RWPE2 (cell line): Measurements from ENCODE around the gene WNT9A.
"Not testable (repeated sequence)": the region's sequence is repeated elsewhere in the genome, so short reads cannot be mapped to it uniquely, and the experiment has no call there.

Source experiments
- ATAC-seq: fragments of 200-7000 bp; cut with Tn5 transposase; 3 replicates; pipeline ENCODE4 v1.9.1; 2021; ENCODE audit warnings: low read depth
- DNase-seq: peaks from one replicate; pipeline ENCODE4 v3.0.0-alpha.2; 2020; ENCODE audit warnings: low spot score
- H3K27ac ChIP-seq: fragments of 450-650 bp; 2 replicates; pipeline ENCODE4 v1.5.1; 2017; ENCODE audit warnings: mild to moderate bottlenecking; ENCODE audit not compliant: poor library complexity, severe bottlenecking
- H3K27me3 ChIP-seq: fragments of 250-450 bp; sonication (Bioruptor Pico); 2 replicates; pipeline ENCODE4 v1.5.1; 2021; ENCODE audit warnings: mild to moderate bottlenecking, moderate library complexity; ENCODE audit not compliant: insufficient read depth, poor library complexity, severe bottlenecking
- H3K36me3 ChIP-seq: fragments of 250-450 bp; sonication (Bioruptor Pico); 2 replicates; pipeline ENCODE4 v1.5.1; 2020; ENCODE audit warnings: low read depth, mild to moderate bottlenecking, moderate library complexity
- H3K4me1 ChIP-seq: fragments of 250-450 bp; sonication (Bioruptor Pico); 2 replicates; pipeline ENCODE4 v1.5.1; 2021; ENCODE audit warnings: mild to moderate bottlenecking, moderate library complexity; ENCODE audit not compliant: insufficient read depth, poor library complexity, severe bottlenecking
- H3K4me3 ChIP-seq: fragments of 250-450 bp; sonication (Bioruptor Pico); 2 replicates; pipeline ENCODE4 v1.5.1; 2021; ENCODE audit warnings: mild to moderate bottlenecking, moderate library complexity; ENCODE audit not compliant: severe bottlenecking
- H3K9me3 ChIP-seq: fragments of 250-450 bp; sonication (Bioruptor Pico); 2 replicates; pipeline ENCODE4 v1.5.1; 2021; ENCODE audit warnings: mild to moderate bottlenecking, moderate library complexity; ENCODE audit not compliant: severe bottlenecking

The WNT9A gene

GRCh38 chr1:227972843-227973374 is 25.2 kb upstream of the WNT9A start:
- not testable (repeated sequence) for H3K27me3 ChIP-seq, H3K9me3 ChIP-seq, DNase-seq, ATAC-seq, H3K36me3 ChIP-seq, H3K4me1 ChIP-seq, H3K4me3 ChIP-seq, H3K27ac ChIP-seq

- not testable (repeated sequence) for H3K4me1 ChIP-seq, H3K4me3 ChIP-seq, H3K27ac ChIP-seq, H3K27me3 ChIP-seq, H3K36me3 ChIP-seq, H3K9me3 ChIP-seq, DNase-seq, ATAC-seq
Measured at GRCh38 chr1:227972283-227972679, 24.5 kb upstream of the WNT9A start.

- ATAC-seq, H3K4me3 ChIP-seq, H3K27ac ChIP-seq, H3K4me1 ChIP-seq, H3K9me3 ChIP-seq, H3K36me3 ChIP-seq, H3K27me3 ChIP-seq, DNase-seq: not testable (repeated sequence)
Measured at GRCh38 chr1:227971643-227972282, 24.0 kb upstream of the WNT9A start.

- not testable (repeated sequence) for DNase-seq, H3K4me1 ChIP-seq, ATAC-seq, H3K36me3 ChIP-seq, H3K9me3 ChIP-seq, H3K27ac ChIP-seq, H3K27me3 ChIP-seq, H3K4me3 ChIP-seq
Measured at GRCh38 chr1:227971216-227971615, 23.5 kb upstream of the WNT9A start.

- H3K27me3 ChIP-seq, ATAC-seq, H3K36me3 ChIP-seq, H3K4me1 ChIP-seq, H3K27ac ChIP-seq, H3K4me3 ChIP-seq, DNase-seq, H3K9me3 ChIP-seq: not testable (repeated sequence)
Measured at GRCh38 chr1:227970076-227970995, 22.6 kb upstream of the WNT9A start.

- H3K27ac ChIP-seq, H3K36me3 ChIP-seq, H3K27me3 ChIP-seq, H3K4me3 ChIP-seq, H3K9me3 ChIP-seq, H3K4me1 ChIP-seq, DNase-seq, ATAC-seq: not testable (repeated sequence)
Measured at GRCh38 chr1:227967815-227968214, 20.1 kb upstream of the WNT9A start.

GRCh38 chr1:227966733-227967132 is 19.0 kb upstream of the WNT9A start:
- not testable (repeated sequence) for H3K4me3 ChIP-seq, ATAC-seq, H3K27ac ChIP-seq, H3K9me3 ChIP-seq, H3K27me3 ChIP-seq, H3K36me3 ChIP-seq, H3K4me1 ChIP-seq, DNase-seq
